HG03521 (cell line): ENCODE measurements around the gene COQ7.

Source experiments
- ATAC-seq: cut with Tn5 transposase; IDR thresholded peaks from one replicate; pipeline ENCODE4 v1.9.1; 2021; ENCODE audit warnings: mild to moderate bottlenecking, moderate library complexity; ENCODE audit not compliant: unreplicated experiment

The COQ7 gene

DNA sequence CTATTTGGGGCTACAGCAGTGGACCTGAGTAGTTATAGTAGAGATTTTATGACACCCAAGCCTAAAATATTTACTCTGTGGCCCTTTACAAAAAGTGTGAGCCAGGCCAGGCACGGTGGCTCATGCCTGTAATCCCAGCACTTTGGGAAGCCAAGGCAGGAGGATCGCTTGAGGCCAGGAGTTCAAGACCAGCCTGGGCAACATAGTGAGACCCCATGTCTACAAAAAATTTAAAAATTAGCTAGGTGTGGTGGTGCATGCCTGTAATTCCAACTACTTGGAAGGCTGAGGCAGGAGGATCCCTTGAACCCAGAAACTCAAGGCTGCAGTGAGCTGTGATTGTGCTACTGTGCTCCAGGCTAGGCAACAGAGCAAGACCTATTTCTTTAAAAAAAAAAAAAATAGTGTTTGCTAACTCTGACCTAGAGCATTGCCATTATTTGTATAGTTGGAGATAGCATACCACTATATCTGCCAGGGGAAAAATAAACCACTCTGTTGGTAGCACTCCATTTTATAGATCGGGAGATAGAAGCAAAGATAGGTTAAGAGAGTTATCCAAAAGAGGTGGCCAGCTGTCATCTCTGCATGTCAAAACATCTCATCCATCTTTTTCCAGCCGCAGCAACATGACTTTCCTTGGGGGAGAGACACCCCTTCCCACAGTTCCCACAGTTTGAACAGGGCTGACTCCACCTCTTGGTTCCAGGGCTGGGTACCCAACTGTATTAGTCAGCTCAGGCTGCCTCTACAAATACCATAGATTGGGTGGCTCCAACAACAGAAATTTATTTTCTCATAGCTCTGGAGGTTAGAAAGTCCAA, 43.3 kb downstream of the COQ7 start:
- ATAC-seq = no peak

DNA sequence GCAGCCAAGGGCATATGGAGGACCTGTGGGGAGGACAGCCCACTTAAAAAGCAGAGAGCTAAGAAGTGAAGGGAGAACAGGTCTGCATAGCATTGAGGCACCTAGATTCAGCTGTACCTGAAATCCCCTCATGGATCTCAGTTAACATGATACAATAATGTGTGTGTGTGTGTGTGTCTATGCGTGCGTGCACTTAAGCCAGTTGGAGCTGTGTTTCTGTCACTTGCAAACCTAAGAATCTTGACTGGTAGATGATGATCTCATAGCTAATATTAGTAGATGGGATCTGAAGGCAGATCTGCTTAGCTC, 44.6 kb downstream of the COQ7 start:
- ATAC-seq = no peak

DNA sequence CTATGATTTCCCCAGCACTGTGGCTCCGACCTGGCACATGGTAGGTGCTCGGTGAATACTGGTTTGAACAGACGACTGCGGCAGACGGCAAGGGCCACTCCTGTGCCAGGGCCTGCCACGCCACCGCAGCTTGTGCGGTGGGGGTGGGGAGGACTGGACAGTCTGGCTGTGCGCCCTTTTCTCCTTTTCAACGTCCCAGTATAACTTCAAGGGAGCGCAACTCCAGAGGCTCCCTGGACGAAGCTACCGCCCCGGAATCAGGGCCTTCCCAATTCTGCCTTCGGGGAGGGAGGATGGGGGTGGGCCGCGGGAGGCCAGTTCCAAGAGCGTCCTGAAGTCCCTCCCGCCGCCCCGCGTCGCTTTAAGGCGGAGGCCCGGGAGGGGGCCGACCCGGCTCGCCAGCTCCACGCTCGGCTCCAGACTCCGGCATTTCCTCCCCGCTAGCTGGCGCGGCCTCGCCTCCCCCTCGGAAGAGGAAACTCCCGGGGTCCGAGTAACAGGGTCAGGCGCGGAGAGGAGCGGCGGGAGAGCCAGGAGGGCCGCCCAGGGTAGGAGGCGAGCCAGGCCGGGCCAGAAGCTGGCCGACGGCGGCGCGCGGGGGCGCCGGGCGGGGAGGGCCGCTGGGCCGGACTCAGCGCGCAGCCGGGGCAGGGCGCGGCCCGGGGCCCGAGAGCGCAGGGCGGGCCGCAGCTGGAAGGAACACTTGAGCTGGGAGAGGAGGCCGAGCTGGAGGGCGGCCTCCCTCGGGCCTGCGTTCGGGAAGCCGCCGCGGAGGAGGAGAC, 46.4 kb downstream of the COQ7 start, which contains the start of gene ITPRIPL2:
Gene ITPRIPL2, plus strand, starts transcription at position 388 of the 782 bp plus-strand sequence. CDS start 498 bp downstream, outside the sequence.
- no peak for ATAC-seq

- no peak for ATAC-seq
Observed at GRCh38 chr16:19114359-19115147, 47.1 kb downstream of the COQ7 start.

GRCh38 chr16:19115148-19116021, 48.0 kb downstream of the COQ7 start:
- ATAC-seq = no peak

DNA sequence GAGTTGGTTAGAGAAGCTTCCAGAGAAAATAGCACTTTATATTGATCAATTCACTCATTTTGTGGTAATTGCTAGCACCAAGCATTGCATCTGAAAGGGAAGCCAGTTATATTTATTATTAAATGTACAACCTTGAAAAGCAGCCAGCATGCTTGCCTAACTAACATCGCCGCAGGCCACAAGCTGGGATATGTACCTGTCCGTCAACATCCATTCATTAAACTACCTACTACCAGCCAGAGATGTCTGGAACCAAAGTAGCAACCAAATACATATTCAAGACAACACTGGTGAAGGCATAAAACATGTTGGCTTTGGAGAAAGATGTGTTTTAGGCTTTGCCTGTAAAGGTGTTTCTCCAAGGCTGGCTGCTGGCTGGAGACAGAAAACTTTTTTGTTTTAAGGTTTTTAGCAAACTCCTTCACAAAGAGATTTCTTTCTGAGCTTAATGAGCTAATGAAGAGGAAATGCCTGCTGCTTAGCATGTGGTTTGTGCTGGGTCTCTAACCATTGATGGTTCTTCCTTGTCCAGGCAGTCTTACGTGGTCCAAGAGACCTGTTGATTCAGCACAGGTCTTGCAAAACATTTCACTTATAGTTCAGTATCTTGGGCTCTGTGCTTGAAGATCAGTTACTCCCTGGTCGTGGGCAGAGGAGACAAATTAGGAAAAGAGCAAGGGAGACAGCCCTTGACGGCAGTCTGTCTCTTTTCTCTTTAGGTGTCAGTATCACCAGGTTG, 49.5 kb downstream of the COQ7 start:
- no peak for ATAC-seq

DNA sequence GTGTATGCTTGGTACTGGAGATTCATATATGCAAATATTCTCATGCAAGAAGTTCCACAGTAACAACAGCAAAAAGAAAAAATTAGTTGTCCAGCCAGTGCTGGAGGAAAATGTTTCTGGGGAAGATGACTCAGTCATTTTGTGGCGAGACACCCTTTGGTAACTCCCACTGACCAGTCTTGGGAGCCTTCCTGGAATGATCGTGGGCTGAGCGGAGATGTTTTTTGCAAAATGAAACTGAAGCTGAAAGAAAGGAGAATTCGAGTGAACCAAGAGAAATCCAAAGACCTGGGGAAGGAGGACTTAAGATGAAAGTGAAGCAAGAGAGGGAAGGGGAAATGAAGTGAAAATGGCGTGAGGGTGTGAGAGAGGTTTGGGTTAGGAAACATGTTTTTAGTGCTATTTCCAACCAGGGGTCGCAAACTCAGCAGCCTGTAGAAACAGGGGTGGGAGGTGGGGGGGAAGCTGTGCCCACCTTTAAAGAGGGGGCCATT, 51.6 kb downstream of the COQ7 start:
- no peak for ATAC-seq

DNA sequence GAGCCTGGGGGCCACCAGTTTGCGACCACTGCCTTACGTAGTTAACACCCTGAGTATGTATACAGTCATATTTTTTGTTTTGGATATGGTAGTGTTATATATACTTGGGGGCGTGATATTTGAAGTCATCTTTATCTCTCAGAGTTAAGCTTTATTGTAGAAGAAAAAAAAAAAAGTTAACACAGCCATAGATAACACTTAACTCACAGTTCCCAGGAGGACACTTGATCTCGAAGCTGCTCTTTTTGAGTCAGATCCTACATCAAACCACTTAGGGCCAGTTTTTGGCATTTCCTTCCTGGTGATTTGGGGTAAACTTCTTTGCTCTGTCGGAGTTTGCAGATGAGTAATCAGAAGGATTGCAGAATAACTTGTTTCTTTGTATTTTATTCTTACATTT, 52.1 kb downstream of the COQ7 start:
- ATAC-seq = no peak

DNA sequence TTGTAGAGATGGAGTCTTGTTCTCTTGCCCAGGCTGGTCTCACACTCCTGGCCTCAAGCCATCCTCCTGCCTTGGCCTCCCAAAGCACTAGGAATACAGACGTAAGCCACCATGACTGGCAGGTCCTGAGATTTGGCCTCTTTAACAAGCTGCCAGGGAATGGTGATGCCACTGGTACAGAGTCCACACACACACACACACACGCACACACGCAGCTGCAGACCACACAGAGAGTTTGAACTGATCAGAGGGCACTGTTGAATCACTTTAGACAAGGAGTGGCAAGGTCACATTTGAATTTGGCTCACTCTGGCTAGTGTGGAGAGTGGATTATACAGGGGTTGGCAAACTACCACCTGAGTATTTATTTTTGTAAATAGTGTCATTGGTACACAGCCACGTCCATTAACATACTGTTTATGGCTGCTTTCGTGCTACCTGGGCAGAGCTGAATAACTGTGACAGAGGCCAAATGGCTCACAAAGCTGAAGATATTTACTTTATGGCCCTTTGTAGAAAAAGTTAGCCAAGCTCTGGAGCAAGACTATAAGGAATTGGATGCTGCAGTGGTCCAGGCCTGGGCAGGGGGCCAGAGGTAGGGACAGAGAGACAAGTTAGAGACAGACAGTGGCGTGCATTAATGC, 56.2 kb downstream of the COQ7 start:
- no peak for ATAC-seq

- no peak for ATAC-seq
Observed at GRCh38 chr16:19126300-19126699, 58.9 kb downstream of the COQ7 start.

DNA sequence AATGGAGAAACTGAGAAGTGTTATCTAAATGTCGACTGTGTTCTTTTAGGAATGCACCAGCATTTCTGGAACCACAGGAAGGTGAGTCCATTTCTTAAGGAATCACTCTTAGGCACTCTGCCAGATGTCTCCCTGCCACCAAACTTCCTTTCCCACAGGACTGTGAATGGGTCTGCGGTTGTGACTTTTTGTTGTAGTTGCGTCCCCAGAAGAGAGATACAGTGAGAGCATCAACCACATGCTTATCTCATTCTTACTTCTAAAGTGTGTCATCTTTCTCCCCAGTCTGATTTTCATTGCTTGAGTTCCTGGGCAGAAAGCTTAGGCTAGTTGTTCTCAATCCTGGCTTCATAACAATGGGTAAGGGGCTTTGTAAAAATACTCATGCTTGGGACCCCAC, 59.8 kb downstream of the COQ7 start:
- no peak for ATAC-seq

DNA sequence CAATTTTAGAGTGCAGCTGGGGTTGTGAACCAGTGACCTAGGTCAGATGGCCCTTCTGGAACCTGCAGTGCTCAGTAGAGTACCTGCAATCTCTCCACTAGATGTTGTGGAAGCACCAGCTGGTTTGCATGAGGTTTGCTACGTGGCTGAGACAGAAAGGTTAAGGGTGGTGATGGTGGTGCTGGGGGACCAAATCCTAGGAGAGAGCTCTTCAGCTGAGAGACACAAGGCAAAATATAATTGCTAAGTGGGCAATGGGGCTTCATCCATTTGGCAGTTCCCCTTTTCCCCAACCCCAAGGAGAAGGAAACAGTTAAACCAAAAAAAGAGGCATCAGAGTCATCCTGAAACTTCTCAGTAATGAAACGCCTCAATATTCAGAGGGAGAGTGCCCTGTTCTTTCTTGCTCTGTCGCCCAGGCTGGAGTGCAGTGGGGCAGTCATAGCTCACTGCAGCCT, 60.3 kb downstream of the COQ7 start:
- ATAC-seq = no peak

GRCh38 chr16:19128454-19129200, 61.2 kb downstream of the COQ7 start:
- no peak for ATAC-seq
